Measurements from ENCODE around the gene DHX57. TPM values are rescaled to one million over a fixed set of nuclear protein-coding genes. Genes with fewer than 3 reads are reported as not detected.
A peak's percentile ranks its signal among the peaks of the same experiment; 100 is the strongest.

The DHX57 gene
- 10 to 100 TPM; 10.8 to 12.5 TPM for total RNA-seq

GRCh38 chr2:38875576-38876367 is at the start of gene DHX57, which contains the start of gene MORN2:
TSS of gene DHX57 (minus strand) at chr2:38875934. CDS start at chr2:38868405, 7,529 bp downstream.
TSS of gene MORN2 (plus strand) at chr2:38875976.
- intact Hi-C loops (cut with micrococcal nuclease): loop anchor here (1.0 to 5.0 kb wide), 4 partner anchors 97 to 499 kb away; partner anchors contain the start of genes ATL2, GEMIN6, SOS1 and SRSF7
- H3K9me3 Mint-ChIP-seq: peaks cover 3% of the 10 kb centered on the region
- DNase-seq: peak; percentile 88
- H3K27ac Mint-ChIP-seq: peak within 1 kb of the TSS; percentile 77
- peak within 1 kb of the TSS; percentile 85 for H3K4me3 Mint-ChIP-seq
- H3K4me1 Mint-ChIP-seq (ENCODE audit: low read depth): peaks cover 24% of the 10 kb centered on the region
- CTCF ChIA-PET: interaction anchor here (1.1 kb wide), 1 partner anchor 20 kb away, joined by 3 read pairs; no protein-coding TSS in a partner anchor
- H3K27me3 Mint-ChIP-seq (ENCODE audit: low read depth): no peaks in the 10 kb centered on the region
- peaks cover 5% of the 10 kb centered on the region for H3K36me3 Mint-ChIP-seq (ENCODE audit: low read depth)

- intact Hi-C loops (cut with micrococcal nuclease): no loop called here
These were observed 47.2 kb upstream of the DHX57 start for GRCh38 chr2:38922902-38923301.

GRCh38 chr2:38922389-38922788 is 46.7 kb upstream of the DHX57 start:
- intact Hi-C loops (cut with micrococcal nuclease): no loop called here
- H3K4me3 Mint-ChIP-seq: no peak overlapping the region
- H3K4me1 Mint-ChIP-seq (ENCODE audit: low read depth): no peaks in the 10 kb centered on the region
- H3K27ac Mint-ChIP-seq: no peak overlapping the region
- H3K9me3 Mint-ChIP-seq: no peaks in the 10 kb centered on the region
- DNase-seq: no peak
- CTCF ChIA-PET: interaction anchor here (0.6 to 1.3 kb wide), 3 partner anchors 9 to 26 kb away, joined by 3 to 5 read pairs (median 3); no protein-coding TSS in a partner anchor
- no peaks in the 10 kb centered on the region for H3K36me3 Mint-ChIP-seq (ENCODE audit: low read depth)
- H3K27me3 Mint-ChIP-seq (ENCODE audit: low read depth): no peaks in the 10 kb centered on the region

More at GRCh38 chr2:38922902-38923301, 47.2 kb upstream of the DHX57 start:
- CTCF ChIA-PET: interaction anchor here (1.3 kb wide), 2 partner anchors 24 to 25 kb away, joined by 3 to 5 read pairs; no protein-coding TSS in a partner anchor
- H3K27me3 Mint-ChIP-seq (ENCODE audit: low read depth): no peaks in the 10 kb centered on the region
- no peaks in the 10 kb centered on the region for H3K4me1 Mint-ChIP-seq (ENCODE audit: low read depth)
- H3K9me3 Mint-ChIP-seq: no peaks in the 10 kb centered on the region
- H3K27ac Mint-ChIP-seq: no peak overlapping the region
- H3K36me3 Mint-ChIP-seq (ENCODE audit: low read depth): no peaks in the 10 kb centered on the region
- no peak overlapping the region for H3K4me3 Mint-ChIP-seq
- no peak for DNase-seq

GRCh38 chr2:38912619-38913018 is 36.9 kb upstream of the DHX57 start:
- H3K4me1 Mint-ChIP-seq (ENCODE audit: low read depth): peaks cover 8% of the 10 kb centered on the region
- CTCF ChIA-PET: interaction anchor here (0.6 kb wide), 1 partner anchor 772 kb away, joined by 3 read pairs; no protein-coding TSS in a partner anchor
- no peak overlapping the region for H3K27ac Mint-ChIP-seq
- no peaks in the 10 kb centered on the region for H3K9me3 Mint-ChIP-seq
- H3K27me3 Mint-ChIP-seq (ENCODE audit: low read depth): no peaks in the 10 kb centered on the region
- DNase-seq: no peak
- no peak overlapping the region for H3K4me3 Mint-ChIP-seq
- intact Hi-C loops (cut with micrococcal nuclease): no loop called here
- no peaks in the 10 kb centered on the region for H3K36me3 Mint-ChIP-seq (ENCODE audit: low read depth)

GRCh38 chr2:38911191-38911590 is 35.5 kb upstream of the DHX57 start:
- CTCF ChIA-PET: no interaction called here
- H3K4me1 Mint-ChIP-seq (ENCODE audit: low read depth): peaks cover 8% of the 10 kb centered on the region
- no peaks in the 10 kb centered on the region for H3K36me3 Mint-ChIP-seq (ENCODE audit: low read depth)
- no peaks in the 10 kb centered on the region for H3K27me3 Mint-ChIP-seq (ENCODE audit: low read depth)
- no peak overlapping the region for H3K4me3 Mint-ChIP-seq
- H3K9me3 Mint-ChIP-seq: no peaks in the 10 kb centered on the region
- intact Hi-C loops (cut with micrococcal nuclease): no loop called here
- no peak overlapping the region for H3K27ac Mint-ChIP-seq
- DNase-seq: no peak

- H3K27me3 Mint-ChIP-seq (ENCODE audit: low read depth): no peaks in the 10 kb centered on the region
- H3K36me3 Mint-ChIP-seq (ENCODE audit: low read depth): no peaks in the 10 kb centered on the region
- no peak overlapping the region for H3K4me3 Mint-ChIP-seq
- H3K27ac Mint-ChIP-seq: no peak overlapping the region
- no peak for DNase-seq
- CTCF ChIA-PET: no interaction called here
- no peaks in the 10 kb centered on the region for H3K9me3 Mint-ChIP-seq
- intact Hi-C loops (cut with micrococcal nuclease): no loop called here
- peaks cover 8% of the 10 kb centered on the region for H3K4me1 Mint-ChIP-seq (ENCODE audit: low read depth)
These were observed 34.1 kb upstream of the DHX57 start for GRCh38 chr2:38909872-38910271.

GRCh38 chr2:38907743-38908562 is 32.2 kb upstream of the DHX57 start:
- no peaks in the 10 kb centered on the region for H3K36me3 Mint-ChIP-seq (ENCODE audit: low read depth)
- peaks cover 8% of the 10 kb centered on the region for H3K4me1 Mint-ChIP-seq (ENCODE audit: low read depth)
- H3K27me3 Mint-ChIP-seq (ENCODE audit: low read depth): no peaks in the 10 kb centered on the region
- CTCF ChIA-PET: no interaction called here
- no peaks in the 10 kb centered on the region for H3K9me3 Mint-ChIP-seq
- DNase-seq: no peak
- no peak overlapping the region for H3K27ac Mint-ChIP-seq
- no peak overlapping the region for H3K4me3 Mint-ChIP-seq
- intact Hi-C loops (cut with micrococcal nuclease): no loop called here

GRCh38 chr2:38907242-38907641 is 31.5 kb upstream of the DHX57 start:
- Mint-ChIP-seq H3K27me3 (ENCODE audit: low read depth) (no peaks in the 10 kb centered on the region), H3K4me3 (no peak overlapping the region), H3K36me3 (ENCODE audit: low read depth) (no peaks in the 10 kb centered on the region), H3K4me1 (ENCODE audit: low read depth) (peaks cover 8% of the 10 kb centered on the region), H3K27ac (no peak overlapping the region), H3K9me3 (no peaks in the 10 kb centered on the region)
- CTCF ChIA-PET: no interaction called here
- no peak for DNase-seq
- intact Hi-C loops (cut with micrococcal nuclease): no loop called here

GRCh38 chr2:38905251-38905650 is 29.5 kb upstream of the DHX57 start:
- intact Hi-C loops (cut with micrococcal nuclease): no loop called here
- CTCF ChIA-PET: no interaction called here
- no peaks in the 10 kb centered on the region for H3K27me3 Mint-ChIP-seq (ENCODE audit: low read depth)
- H3K4me1 Mint-ChIP-seq (ENCODE audit: low read depth): peaks cover 8% of the 10 kb centered on the region
- no peaks in the 10 kb centered on the region for H3K9me3 Mint-ChIP-seq
- no peaks in the 10 kb centered on the region for H3K36me3 Mint-ChIP-seq (ENCODE audit: low read depth)
- H3K27ac Mint-ChIP-seq: no peak overlapping the region
- DNase-seq: no peak
- no peak overlapping the region for H3K4me3 Mint-ChIP-seq

- intact Hi-C loops (cut with micrococcal nuclease): no loop called here
- no peaks in the 10 kb centered on the region for H3K9me3 Mint-ChIP-seq
- CTCF ChIA-PET: interaction anchor here (1.8 kb wide), 1 partner anchor 47 kb away, joined by 4 read pairs; no protein-coding TSS in a partner anchor
These were observed 25.0 kb upstream of the DHX57 start for GRCh38 chr2:38900726-38901125.

GRCh38 chr2:38898256-38898655 is 22.5 kb upstream of the DHX57 start:
- no peak overlapping the region for H3K27ac Mint-ChIP-seq
- H3K4me1 Mint-ChIP-seq (ENCODE audit: low read depth): no peaks in the 10 kb centered on the region
- H3K36me3 Mint-ChIP-seq (ENCODE audit: low read depth): no peaks in the 10 kb centered on the region
- no peak for DNase-seq
- no peaks in the 10 kb centered on the region for H3K9me3 Mint-ChIP-seq
- H3K4me3 Mint-ChIP-seq: no peak overlapping the region
- intact Hi-C loops (cut with micrococcal nuclease): no loop called here
- CTCF ChIA-PET: no interaction called here
- H3K27me3 Mint-ChIP-seq (ENCODE audit: low read depth): peaks cover 4% of the 10 kb centered on the region

More at GRCh38 chr2:38900726-38901125, 25.0 kb upstream of the DHX57 start:
- H3K4me1 Mint-ChIP-seq (ENCODE audit: low read depth): no peaks in the 10 kb centered on the region
- no peak overlapping the region for H3K27ac Mint-ChIP-seq
- peaks cover 4% of the 10 kb centered on the region for H3K27me3 Mint-ChIP-seq (ENCODE audit: low read depth)
- no peak overlapping the region for H3K4me3 Mint-ChIP-seq
- DNase-seq: no peak
- H3K36me3 Mint-ChIP-seq (ENCODE audit: low read depth): no peaks in the 10 kb centered on the region

GRCh38 chr2:38892819-38893218 is 17.1 kb upstream of the DHX57 start:
- Mint-ChIP-seq H3K27me3 (ENCODE audit: low read depth) (peaks cover 3% of the 10 kb centered on the region), H3K27ac (no peak overlapping the region), H3K4me1 (ENCODE audit: low read depth) (peaks cover 2% of the 10 kb centered on the region), H3K4me3 (no peak overlapping the region), H3K9me3 (no peaks in the 10 kb centered on the region), H3K36me3 (ENCODE audit: low read depth) (no peaks in the 10 kb centered on the region)
- CTCF ChIA-PET: no interaction called here
- intact Hi-C loops (cut with micrococcal nuclease): no loop called here
- DNase-seq: no peak
